Neural crest cell (in vitro differentiated cells): ENCODE measurements around the gene ZP4. TPM values are rescaled to one million over a fixed set of nuclear protein-coding genes. Genes with fewer than 3 reads are reported as not detected.

Experiments
- DNase-seq: peaks from one replicate; pipeline ENCODE4 v3.0.0; 2021; ENCODE audit warnings: low read depth, mixed read lengths, low spot score
- H3K27ac Mint-ChIP-seq: one replicate; pipeline ENCODE4 v1.8.0; 2021; ENCODE audit warnings: mild to moderate bottlenecking, mixed read lengths; ENCODE audit not compliant: unreplicated experiment
- H3K27me3 Mint-ChIP-seq: 2 replicates; pipeline ENCODE4 v1.8.0; 2021; ENCODE audit warnings: low read depth, mild to moderate bottlenecking, mixed read lengths
- H3K36me3 Mint-ChIP-seq: 2 replicates; pipeline ENCODE4 v1.8.0; 2021; ENCODE audit warnings: low read depth, mild to moderate bottlenecking, mixed read lengths
- H3K4me1 Mint-ChIP-seq: 2 replicates; pipeline ENCODE4 v1.8.0; 2021; ENCODE audit warnings: mixed read lengths
- H3K4me3 Mint-ChIP-seq: one replicate; pipeline ENCODE4 v1.8.0; 2021; ENCODE audit warnings: mild to moderate bottlenecking, mixed read lengths
- H3K9me3 Mint-ChIP-seq: 2 replicates; pipeline ENCODE4 v1.8.0; 2021; ENCODE audit warnings: mixed read lengths
- CTCF ChIP-seq: fragments of 200-600 bp; sonication (generic); conservative IDR thresholded peaks from 2 replicates; pipeline ENCODE4 v1.5.0; 2021; ENCODE audit warnings: antibody characterized with exemption, mild to moderate bottlenecking
- total RNA-seq: library from RNA; stranded (reverse); gene quantifications from 2 replicates; pipeline ENCODE4 v1.2.1, GENCODE V29; 2021

The ZP4 gene
- total RNA-seq, 1 donor from 2014 or later, result not detected

DNA sequence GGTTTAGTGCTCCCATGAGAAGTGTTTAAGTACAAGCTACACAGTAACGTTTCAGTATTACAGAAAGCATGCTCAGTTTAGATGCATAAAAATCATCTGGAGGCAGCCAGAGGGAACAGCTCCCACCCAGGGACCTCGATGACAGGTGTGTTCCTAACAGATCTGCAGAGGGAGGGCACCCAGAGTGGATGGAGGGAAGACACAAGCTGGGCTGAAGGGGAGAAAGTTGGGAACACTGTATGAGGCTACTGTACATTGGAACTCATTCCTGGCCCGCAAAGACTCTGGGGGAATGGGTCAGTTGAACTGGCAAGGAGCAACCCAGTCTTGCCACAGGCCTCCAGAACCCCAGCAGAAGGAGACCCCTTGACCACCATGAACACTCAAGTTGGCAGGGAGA is 52.4 kb downstream of the ZP4 start:
- H3K4me1 Mint-ChIP-seq, result peaks cover 13% of the 10 kb centered on the region
- no peak overlapping the region for H3K27ac Mint-ChIP-seq
- no peaks in the 10 kb centered on the region for H3K27me3 Mint-ChIP-seq
- no peak overlapping the region for H3K4me3 Mint-ChIP-seq
- H3K36me3 Mint-ChIP-seq, result peaks cover 4% of the 10 kb centered on the region
- peaks cover 15% of the 10 kb centered on the region for H3K9me3 Mint-ChIP-seq
- no peak for TF ChIP-seq CTCF
- DNase-seq, result no peak

- no peaks in the 10 kb centered on the region for H3K9me3 Mint-ChIP-seq
- no peak overlapping the region for H3K27ac Mint-ChIP-seq
Measured at GRCh38 chr1:237834461-237834860, 56.3 kb downstream of the ZP4 start.

GRCh38 chr1:237834048-237834447 is 56.7 kb downstream of the ZP4 start:
- DNase-seq, result no peak
- Mint-ChIP-seq H3K27ac (no peak overlapping the region), H3K27me3 (no peaks in the 10 kb centered on the region), H3K9me3 (no peaks in the 10 kb centered on the region), H3K4me3 (no peak overlapping the region), H3K36me3 (no peaks in the 10 kb centered on the region), H3K4me1 (peaks cover 22% of the 10 kb centered on the region)
- TF ChIP-seq CTCF, result no peak

More at GRCh38 chr1:237834461-237834860, 56.3 kb downstream of the ZP4 start:
- Mint-ChIP-seq H3K4me1 (peaks cover 22% of the 10 kb centered on the region), H3K36me3 (no peaks in the 10 kb centered on the region), H3K27me3 (no peaks in the 10 kb centered on the region), H3K4me3 (no peak overlapping the region)
- no peak for TF ChIP-seq CTCF
- DNase-seq, result no peak

- peak overlapping the region; percentile 32 for H3K27ac Mint-ChIP-seq
- no peak for DNase-seq
- H3K4me3 Mint-ChIP-seq, result no peak overlapping the region
- no peak for TF ChIP-seq CTCF
- no peaks in the 10 kb centered on the region for H3K27me3 Mint-ChIP-seq
- no peaks in the 10 kb centered on the region for H3K36me3 Mint-ChIP-seq
- no peaks in the 10 kb centered on the region for H3K9me3 Mint-ChIP-seq
- H3K4me1 Mint-ChIP-seq, result peaks cover 22% of the 10 kb centered on the region
Measured at GRCh38 chr1:237832858-237833257, 57.9 kb downstream of the ZP4 start.
